Fibroblast of skin of scalp (primary cell): ENCODE measurements around the gene FSTL1.

ENCODE experiments used
- DNase-seq: peaks from one replicate; pipeline ENCODE4 v3.0.0-alpha.2; 2013

Gene FSTL1

GRCh38 chr3:120438665-120439370 is 12.0 kb downstream of the FSTL1 start:
- peak; percentile 98 for DNase-seq

- no peak for DNase-seq
These were observed 12.6 kb downstream of the FSTL1 start for GRCh38 chr3:120438216-120438615.

- no peak for DNase-seq
These were observed 13.2 kb downstream of the FSTL1 start for GRCh38 chr3:120437559-120437958.

GRCh38 chr3:120436523-120437050 is 14.2 kb downstream of the FSTL1 start:
- no peak for DNase-seq

- DNase-seq, result peak; percentile 71
These were observed 15.2 kb downstream of the FSTL1 start for GRCh38 chr3:120435621-120436020.

DNA sequence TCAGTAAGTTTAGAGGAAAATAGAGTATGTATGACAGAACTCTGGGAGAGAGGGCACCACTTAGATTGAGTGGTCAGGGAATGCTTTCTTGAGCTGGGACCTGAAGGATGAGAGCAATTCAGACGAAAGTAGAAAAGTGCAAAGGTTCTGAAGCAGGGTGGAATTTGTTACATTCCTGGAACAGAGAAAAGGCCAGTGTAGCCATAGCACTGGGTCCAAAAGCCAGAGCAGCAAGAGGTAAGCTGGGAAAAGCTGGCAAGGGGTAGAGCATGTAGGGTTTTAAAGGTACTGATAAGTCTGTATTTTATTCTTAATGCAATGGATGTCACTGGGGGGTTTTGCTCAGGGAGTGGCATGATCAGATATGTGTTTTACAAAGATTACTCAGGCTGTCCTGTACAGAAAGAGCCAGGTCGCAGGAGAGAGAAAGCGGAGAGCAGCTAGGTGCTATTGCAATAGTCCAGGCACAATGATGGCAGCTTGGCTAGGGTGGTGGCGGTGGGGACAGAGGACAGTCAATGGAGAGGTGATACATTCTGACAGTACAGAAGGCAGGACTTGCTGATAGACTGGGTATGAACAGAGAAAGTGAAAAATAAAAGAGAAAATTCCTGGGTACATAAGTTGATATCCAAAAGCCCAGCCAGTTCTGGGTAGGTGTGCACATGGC is 17.0 kb downstream of the FSTL1 start:
- no peak for DNase-seq

- DNase-seq, result peak; percentile 98
These were observed 18.5 kb downstream of the FSTL1 start for GRCh38 chr3:120432150-120432860.

GRCh38 chr3:120429921-120430361 is 20.9 kb downstream of the FSTL1 start:
- peak; percentile 90 for DNase-seq

DNA sequence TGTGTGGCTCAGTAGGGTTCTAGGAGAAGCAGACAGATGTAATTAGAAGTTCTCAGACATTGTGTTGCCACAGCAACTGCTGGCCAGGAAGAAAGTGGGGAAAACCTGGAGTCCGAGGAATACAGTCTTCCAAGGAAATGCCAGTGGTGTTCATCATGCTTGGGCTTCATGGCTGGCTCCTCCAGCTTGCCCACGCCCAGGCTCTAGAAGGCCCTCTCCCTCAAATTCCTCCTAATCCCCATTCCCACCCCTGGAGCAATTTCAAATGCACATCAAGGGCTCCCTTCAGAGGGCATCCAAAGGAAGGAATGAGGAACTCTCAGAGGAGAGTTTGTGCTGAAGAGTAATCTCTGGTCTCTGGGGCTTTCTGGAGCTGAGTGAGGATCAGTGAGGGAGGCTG is 21.9 kb downstream of the FSTL1 start:
- DNase-seq, result peak; percentile 95

DNA sequence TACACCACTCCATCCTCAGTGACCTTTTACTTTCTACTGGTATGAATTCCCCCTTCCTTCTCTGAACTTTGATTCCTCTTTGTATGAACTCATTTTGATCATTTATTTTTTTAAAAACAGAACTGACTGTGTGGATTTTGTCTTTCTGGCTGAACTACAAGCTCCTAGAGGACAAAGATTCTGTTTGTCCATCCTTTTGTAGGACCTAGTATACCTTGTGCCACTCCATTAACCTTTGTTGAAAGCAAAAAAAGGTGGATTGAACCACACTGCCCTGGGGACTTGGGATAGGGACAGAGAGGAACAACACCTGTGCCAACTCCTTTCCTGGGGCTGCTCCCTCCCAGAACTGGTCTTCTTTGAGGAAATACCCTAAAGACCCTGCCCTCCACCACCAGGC is 23.6 kb downstream of the FSTL1 start:
- no peak for DNase-seq

DNA sequence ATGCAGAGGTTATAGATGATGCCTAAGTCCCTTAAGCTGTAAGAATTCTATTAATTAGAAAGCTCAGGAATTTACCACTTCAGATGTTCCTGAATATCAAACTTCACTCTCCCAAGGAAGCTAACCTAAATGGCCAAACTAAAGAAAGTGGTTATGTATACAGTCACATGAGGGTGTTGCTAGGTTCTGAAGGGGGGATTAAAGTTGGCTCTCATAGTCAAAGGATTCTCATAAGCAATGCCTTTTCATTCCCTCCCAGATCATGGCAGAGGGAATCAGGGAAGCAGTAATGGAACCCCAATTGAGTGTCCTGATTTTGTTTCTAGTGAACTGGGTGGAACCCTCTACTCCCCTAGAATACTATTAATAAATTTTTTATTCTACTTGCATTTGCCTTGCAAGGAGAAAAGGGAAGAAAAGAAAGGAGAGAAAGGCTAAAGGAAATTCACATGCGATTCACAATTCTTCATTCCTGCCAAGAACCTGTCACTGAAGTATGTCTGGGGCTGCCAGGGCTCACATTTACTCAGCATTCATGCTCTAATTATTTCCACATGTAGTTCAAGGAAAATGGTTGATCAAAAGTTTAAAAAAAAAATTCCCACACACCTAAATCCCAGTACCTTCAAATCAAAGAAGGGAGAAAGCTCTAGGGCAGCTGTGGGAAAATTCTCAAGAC is 25.1 kb downstream of the FSTL1 start:
- DNase-seq, result peak; percentile 95

- DNase-seq, result no peak
These were observed 25.7 kb downstream of the FSTL1 start for GRCh38 chr3:120424976-120425570.

DNA sequence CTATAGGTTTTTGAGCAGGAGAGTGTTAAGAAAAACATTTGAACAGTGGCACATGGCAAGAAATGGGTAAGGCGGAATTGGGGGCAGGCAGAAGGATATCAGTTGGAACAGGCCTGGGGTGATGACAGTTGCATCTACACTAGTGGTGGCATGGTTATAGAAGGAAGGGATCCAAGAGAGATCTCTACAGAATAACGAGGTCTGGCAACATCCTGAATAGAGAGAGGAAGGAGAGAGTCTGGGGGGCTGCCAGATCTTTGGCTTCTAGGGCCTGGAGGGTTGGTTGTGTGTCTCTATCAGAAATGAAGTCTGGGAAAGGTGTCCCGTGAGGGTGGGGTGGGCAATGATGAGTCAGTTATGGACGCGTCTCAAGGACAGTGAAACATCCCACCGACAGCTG is 26.3 kb downstream of the FSTL1 start:
- no peak for DNase-seq

GRCh38 chr3:120423432-120423831 is 27.4 kb downstream of the FSTL1 start:
- no peak for DNase-seq

DNA sequence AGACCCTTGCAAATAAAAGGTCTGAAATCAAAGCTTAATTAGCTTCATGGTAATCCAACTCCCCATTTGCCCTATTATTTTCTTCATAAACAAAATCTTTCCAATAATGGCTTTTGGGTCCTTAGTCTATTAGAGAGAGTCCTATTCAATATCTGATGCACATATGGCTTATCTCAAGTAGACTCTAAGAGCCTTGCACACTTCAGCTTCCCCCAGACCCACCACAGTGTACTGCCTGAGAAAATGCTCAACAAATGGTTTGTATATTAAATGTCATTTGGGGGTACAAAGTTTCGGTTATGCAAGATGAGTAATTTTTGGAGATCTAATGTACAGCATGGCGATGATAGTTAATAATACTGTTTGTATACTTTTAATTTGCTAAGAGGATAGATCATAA is 28.9 kb downstream of the FSTL1 start:
- no peak for DNase-seq

- peak; percentile 54 for DNase-seq
These were observed 29.8 kb downstream of the FSTL1 start for GRCh38 chr3:120420928-120421551.

DNA sequence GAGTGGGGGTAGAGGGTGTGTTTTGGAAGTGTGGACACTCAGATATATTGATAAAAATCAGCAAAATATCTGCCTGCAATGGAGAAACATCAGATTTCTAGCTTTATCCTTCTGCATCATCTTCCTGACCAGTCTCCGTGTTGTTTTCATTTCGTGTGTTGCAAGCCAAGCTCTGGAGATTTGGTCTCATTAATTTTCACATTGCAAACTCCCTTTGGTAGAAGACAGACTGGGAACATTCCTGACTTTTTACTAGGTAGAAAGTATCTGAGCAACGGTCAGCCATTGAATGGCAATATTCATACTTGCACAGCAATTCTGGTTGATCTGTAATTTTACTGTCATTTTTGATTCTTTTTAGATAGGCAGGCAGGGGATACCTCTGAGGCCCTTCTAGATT is 30.4 kb downstream of the FSTL1 start:
- DNase-seq, result no peak

- DNase-seq, result no peak
These were observed 31.0 kb downstream of the FSTL1 start for GRCh38 chr3:120419797-120420196.

DNA sequence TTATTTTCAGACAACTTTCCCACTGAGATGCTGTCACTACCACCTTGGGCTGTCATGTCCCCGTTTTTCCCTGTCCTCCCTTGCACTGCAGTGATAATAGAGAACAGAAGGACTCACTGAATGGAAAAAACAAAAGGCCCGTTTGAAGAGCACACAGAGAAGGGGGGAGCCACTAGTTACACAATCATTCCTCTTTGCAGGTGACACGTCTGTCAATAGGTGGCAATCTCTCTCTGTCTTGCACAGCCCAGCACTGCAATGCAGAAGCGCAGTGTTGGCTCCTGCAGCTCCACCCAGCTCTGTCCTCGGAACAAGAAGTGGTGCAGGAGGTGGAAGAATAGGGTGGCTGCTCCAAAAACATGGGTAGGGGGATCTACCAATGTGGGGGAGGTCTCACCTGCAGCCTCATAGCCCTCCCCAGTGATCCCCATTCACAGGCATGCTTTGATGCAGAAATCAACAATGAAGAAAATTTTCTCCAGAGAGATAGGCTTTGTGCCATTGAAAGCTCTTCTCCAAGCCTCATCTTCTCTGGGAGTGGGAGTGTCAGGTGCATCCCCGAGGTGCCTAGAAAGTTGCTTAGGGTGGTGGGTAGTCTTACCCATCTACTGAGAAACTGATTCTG is 31.8 kb downstream of the FSTL1 start:
- DNase-seq, result peak; percentile 52

DNA sequence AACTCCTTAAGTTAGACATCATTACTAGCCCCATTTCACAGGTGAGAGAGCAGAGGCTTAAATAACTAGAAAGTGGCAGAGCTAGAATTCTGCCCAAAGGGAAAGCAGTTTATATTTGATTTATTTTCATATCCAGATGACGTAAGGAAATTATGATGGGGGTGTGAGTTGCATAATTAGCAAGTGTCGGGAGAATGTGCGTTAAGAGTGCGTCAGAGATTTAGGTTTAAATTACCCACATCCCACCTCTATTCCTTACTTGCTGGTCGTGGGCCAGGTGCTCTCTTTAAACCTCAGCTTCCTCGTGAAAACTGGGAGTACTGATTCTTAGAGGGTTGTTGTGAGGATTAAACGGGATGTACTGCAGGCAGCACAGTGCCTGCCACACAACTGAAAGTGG is 32.3 kb downstream of the FSTL1 start:
- DNase-seq, result no peak

DNA sequence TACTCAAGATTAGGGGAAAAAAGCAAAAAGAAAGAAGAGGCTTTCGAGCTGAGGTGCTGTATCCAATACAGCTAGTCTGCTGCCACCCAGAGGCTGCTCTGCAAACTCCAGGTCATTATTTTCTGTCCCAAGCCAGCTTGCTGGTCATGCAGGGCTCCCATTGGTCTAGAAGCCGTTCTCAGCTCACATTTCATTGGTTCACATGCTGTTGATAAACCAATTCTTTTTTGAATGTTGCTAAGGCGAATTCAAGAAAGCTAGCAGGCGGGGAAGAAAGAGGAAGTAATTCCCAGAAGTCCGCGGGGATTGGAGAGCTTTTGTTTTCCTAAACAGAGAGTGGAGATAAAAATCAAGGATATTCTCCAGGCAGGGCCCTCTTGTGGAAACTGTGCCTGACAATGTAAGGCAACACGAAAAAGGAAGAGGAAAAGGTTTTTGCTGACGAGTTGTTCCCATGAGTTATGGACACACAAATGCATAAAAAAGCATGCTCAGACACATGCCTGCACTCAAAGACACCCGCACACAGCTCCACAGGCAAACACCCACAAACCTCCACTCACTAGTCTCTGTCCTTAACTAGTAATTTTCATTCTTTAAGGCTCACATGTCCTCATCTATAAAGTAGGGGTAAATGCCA is 33.4 kb downstream of the FSTL1 start:
- DNase-seq, result peak; percentile 96
